GM19238 (cell line): ENCODE results near the gene S1PR1.
"Not testable (repeated sequence)": the region's sequence is repeated elsewhere in the genome, so short reads cannot be mapped to it uniquely, and the experiment has no call there.

ENCODE experiments used
- DNase-seq: peaks from one replicate; pipeline ENCODE4 v3.0.0; 2011; ENCODE audit warnings: low spot score; ENCODE audit not compliant: insufficient read length

S1PR1 gene

GRCh38 chr1:101219924-101220870, 16.6 kb upstream of the S1PR1 start:
- DNase-seq, result no peak

DNA sequence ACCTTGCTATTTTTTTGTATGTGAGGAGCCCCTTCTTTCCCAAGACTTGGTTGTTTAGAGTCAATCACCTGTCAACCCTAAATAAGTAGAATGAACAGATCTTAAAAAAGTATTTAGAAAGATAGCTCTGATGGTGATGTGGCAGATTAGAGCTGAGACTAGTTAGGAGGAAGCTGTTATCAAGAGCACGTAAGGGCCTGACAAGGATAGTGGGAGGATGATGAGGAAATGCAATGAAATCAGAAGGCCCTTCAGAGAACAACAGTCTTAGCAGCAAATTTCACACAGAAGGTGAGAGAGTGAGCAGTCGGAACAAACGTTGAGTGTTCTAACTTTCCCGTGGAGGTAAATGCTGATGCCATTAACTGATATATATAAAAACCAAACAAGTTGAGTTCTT, 15.9 kb upstream of the S1PR1 start:
- no peak for DNase-seq

DNA sequence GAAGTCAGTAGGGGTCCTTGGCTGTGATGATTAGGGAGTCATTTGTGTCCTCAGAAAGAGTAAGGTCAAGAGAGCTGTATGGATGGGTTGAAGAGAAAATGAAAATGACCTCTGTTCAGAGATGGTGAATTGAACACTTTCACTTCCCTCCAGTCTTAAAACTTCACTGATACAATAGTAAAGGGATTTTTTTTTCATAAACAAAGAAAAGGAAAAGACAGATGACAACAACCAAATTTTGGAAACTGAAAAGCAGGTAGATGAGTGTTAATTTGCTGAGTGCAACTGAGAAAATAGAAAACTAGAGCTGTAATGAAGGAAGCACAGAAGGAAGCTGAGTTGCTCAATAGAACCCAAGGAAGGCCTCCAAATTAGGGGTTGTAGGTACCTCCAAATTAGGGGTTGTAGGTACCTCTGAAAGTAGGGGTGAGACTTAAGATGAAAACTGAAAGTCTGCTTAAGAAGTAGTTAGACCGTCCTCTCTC, 14.8 kb upstream of the S1PR1 start:
- peak; percentile 23 for DNase-seq

DNA sequence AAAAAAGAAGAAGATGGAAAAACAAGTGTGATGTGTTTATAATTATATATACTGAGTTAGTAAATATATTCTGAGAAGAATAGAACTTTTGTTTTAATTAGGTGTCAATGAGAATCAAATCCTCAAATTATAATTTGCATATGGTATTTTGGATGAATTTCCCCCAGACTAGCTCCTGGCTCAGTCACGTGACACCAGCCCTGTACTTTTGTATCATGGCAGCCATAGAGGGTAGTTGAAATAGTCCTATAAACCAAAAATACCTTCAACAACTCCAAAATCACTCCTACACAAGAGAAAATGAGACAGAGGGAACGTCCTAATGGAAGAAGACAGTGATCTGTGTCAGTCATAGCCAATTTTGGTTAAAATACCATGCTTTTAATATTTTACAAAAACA, 9.0 kb upstream of the S1PR1 start:
- no peak for DNase-seq

GRCh38 chr1:101228424-101229134, 8.2 kb upstream of the S1PR1 start:
- DNase-seq, result no peak

GRCh38 chr1:101232182-101232581, 4.6 kb upstream of the S1PR1 start:
- DNase-seq, result not testable (repeated sequence)

GRCh38 chr1:101233495-101233894, 3.3 kb upstream of the S1PR1 start:
- DNase-seq, result no peak

DNA sequence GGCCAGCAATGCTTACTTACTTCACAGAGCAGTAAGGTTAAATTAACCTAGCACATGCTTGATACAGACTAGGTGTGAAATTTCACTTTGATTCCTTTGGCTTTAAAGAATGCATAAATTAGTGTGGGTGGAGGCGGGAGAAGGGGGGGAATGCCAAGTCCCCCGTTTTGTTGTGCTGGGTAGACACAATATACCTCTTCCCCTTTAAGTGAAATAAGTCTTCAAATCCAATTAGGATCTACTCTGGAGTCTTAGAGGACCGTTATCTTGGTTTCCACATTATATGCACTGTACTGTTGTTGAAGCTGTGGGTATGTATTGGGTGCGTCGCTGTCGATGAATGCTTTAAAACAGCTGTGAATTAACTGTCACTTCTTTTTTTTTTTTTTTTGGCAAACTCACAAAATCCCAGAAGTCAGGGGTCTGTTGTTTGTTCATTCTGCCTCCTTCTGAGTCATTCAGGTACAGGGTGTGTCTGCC, 1.6 kb upstream of the S1PR1 start:
- no peak for DNase-seq

DNA sequence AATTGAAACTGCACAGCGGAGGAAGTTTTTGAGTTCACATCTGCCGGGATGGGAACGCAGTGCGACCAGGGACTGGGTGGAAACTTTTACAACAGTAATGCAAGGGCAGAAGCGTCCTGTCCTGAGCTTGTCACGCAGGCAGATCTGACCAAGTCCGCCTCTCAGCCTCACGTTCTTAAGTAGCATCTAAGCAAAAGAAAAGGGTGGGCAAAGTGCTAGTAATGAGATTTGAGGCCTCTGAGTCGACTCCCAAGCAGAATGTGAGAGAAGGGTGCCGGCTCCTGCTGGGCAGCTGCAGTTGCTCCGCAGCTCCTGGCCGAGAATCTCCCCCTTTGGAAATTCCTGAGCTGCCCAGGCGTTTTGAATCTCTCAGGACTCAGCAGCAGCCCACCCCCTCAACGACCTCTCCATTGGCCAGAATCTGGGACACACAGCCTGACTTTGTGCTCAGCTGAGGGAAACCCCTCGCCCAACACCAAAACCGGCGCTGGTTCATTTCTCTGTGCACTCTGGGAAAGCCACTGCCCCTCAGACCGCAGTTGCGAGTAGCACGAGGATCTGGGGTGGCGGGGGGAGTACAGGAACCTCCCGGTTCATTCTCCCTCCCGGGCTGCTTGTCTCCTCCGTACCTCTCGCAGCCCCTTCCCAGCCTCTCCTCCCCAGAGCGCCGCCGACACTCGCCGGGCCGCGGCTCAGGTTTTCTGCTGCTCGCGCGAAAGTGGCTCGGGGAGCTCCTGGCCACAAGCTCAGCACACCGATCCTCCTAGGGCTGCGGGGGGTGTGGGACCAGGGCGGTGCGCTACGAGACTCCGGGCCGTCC, 913 bp upstream of the S1PR1 start:
- DNase-seq, result no peak

DNA sequence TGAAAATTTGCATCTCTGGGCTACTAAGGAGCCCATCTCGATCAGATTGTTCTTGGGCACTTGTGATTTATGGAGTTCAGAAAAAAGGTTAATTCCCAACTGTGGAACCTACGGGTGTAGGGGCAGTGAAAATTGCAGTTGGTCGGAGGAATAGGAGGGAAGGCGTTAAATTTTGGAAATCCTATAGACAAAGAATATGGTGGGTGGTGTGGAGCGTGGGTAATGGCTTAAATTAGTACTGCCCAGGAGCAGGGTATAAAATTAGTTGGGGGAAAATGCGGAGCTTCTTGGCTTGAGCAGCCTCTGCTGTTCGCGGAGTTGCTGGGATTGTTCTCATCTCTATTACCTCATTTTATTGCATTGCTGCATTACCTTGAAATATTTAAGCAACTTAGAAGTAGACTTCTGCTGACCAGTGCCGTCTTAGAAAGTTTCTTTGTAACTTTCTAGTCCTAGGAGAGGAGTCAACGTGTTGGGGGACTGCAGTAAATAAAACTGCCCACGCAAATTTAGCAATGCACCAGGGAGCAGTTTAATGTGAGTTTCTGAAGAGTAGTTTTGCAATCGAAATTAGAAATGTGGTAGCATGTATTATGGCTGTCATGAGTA, 514 bp downstream of the S1PR1 start:
- DNase-seq, result no peak

DNA sequence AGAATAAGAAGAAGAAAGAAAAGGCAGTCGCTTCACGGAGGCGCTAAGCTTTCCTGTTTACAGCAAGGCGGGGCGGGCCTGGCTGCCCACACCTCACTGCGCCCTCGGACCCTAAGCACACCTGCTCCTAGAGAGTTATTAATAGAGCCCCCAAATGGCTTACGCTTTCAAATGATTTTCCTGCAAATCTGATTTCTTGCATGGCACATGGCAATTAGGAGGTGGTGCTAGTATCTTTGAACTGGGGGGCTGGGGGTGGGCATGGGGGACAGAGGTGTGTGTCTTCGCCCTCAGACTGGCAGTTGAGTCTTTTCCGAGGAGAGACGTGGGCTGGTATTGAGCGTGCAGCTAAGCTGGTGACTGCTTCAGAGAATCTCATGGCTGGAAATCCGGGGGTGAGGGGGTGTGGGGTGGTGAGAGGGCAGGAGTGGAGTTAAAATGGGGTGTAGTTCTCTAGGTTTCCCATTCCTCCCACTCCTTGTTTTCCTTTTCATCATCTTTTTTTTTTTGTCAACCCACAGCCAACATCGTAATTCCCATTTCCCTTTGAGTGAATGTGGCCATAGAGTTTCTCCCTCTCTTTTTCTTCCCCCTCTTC, 1.3 kb downstream of the S1PR1 start:
- no peak for DNase-seq

DNA sequence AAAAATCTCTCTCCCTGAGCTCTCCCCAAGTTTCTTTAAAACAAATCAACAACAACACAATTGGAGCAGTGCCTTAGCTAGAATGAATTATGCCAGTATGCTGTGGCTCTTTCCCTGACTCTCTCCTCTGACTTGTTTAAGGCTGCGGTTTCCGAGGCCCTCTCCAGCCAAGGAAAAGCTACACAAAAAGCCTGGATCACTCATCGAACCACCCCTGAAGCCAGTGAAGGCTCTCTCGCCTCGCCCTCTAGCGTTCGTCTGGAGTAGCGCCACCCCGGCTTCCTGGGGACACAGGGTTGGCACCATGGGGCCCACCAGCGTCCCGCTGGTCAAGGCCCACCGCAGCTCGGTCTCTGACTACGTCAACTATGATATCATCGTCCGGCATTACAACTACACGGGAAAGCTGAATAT, 1.9 kb downstream of the S1PR1 start:
- DNase-seq, result peak; percentile 41

DNA sequence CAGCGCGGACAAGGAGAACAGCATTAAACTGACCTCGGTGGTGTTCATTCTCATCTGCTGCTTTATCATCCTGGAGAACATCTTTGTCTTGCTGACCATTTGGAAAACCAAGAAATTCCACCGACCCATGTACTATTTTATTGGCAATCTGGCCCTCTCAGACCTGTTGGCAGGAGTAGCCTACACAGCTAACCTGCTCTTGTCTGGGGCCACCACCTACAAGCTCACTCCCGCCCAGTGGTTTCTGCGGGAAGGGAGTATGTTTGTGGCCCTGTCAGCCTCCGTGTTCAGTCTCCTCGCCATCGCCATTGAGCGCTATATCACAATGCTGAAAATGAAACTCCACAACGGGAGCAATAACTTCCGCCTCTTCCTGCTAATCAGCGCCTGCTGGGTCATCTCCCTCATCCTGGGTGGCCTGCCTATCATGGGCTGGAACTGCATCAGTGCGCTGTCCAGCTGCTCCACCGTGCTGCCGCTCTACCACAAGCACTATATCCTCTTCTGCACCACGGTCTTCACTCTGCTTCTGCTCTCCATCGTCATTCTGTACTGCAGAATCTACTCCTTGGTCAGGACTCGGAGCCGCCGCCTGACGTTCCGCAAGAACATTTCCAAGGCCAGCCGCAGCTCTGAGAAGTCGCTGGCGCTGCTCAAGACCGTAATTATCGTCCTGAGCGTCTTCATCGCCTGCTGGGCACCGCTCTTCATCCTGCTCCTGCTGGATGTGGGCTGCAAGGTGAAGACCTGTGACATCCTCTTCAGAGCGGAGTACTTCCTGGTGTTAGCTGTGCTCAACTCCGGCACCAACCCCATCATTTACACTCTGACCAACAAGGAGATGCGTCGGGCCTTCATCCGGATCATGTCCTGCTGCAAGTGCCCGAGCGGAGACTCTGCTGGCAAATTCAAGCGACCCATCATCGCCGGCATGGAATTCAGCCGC, 2.5 kb downstream of the S1PR1 start:
- DNase-seq, result no peak

- no peak for DNase-seq
Measured at GRCh38 chr1:101240041-101240430, 3.2 kb downstream of the S1PR1 start.

- no peak for DNase-seq
Measured at GRCh38 chr1:101241485-101242225, 4.8 kb downstream of the S1PR1 start.

- no peak for DNase-seq
Measured at GRCh38 chr1:101242324-101243050, 5.7 kb downstream of the S1PR1 start.

GRCh38 chr1:101243751-101244150, 6.9 kb downstream of the S1PR1 start:
- DNase-seq, result no peak

DNA sequence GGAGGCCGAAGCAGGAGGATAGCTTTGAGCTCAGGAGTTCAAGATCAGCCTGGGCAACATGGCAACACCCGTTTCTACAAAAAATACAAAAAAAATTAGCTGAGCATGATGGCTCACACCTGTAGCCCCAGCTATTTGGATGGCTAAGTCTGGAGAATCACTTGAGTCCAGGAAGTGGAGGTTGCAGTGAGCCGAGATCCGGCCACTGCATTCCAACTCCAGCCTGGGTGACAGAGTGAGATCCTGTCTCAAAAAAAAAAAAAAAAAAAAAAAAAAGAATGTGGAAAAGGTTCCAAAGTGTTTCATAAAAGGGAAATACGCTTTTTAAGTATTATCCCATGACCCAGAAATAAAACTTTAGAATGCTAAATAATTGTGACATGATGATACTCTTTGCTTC, 8.0 kb downstream of the S1PR1 start:
- DNase-seq, result no peak
